Epithelial cell of esophagus (primary cell): ENCODE results near the gene SPAM1.
A peak's percentile ranks its signal among the peaks of the same experiment; 100 is the strongest.
"Not testable (repeated sequence)": the region's sequence is repeated elsewhere in the genome, so short reads cannot be mapped to it uniquely, and the experiment has no call there.

Experiments
- DNase-seq: peaks from one replicate; pipeline ENCODE4 v3.0.0; 2010; ENCODE audit warnings: low read depth
- H3K4me3 ChIP-seq: 2 replicates; pipeline ENCODE4 v1.5.1; 2011; ENCODE audit warnings: mild to moderate bottlenecking, low read length, control low read depth
- TF ChIP-seq, protein P1 (sequence below): IDR thresholded peaks from 2 replicates; pipeline ENCODE4 v1.5.1; 2011; ENCODE audit warnings: low read depth, mild to moderate bottlenecking, low read length, control low read depth, inconsistent platforms; ENCODE audit not compliant: insufficient read depth; ENCODE audit errors: missing control alignments

The SPAM1 gene

DNA sequence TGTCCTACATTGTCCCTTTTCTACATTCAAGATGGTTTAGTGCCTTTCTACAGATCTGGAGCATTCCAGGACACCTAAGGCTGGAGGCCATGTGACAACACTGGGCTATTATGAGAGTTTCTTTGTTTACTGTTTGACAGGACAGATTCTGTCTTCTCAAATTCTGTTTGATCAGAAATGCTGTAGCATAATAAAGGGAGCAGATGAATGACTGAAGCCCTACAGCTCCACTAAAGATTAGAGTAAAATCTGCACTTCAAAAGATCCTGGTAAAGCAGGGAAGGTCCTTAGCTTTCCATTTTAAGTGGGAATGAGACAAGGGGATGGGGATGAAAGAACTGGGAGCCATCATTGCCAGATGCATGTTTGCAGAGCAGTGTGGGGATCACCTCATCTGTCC is 69.4 kb downstream of the SPAM1 start:
- no peak overlapping the region for H3K4me3 ChIP-seq
- no peak for DNase-seq
- TF ChIP-seq, protein P1, sequence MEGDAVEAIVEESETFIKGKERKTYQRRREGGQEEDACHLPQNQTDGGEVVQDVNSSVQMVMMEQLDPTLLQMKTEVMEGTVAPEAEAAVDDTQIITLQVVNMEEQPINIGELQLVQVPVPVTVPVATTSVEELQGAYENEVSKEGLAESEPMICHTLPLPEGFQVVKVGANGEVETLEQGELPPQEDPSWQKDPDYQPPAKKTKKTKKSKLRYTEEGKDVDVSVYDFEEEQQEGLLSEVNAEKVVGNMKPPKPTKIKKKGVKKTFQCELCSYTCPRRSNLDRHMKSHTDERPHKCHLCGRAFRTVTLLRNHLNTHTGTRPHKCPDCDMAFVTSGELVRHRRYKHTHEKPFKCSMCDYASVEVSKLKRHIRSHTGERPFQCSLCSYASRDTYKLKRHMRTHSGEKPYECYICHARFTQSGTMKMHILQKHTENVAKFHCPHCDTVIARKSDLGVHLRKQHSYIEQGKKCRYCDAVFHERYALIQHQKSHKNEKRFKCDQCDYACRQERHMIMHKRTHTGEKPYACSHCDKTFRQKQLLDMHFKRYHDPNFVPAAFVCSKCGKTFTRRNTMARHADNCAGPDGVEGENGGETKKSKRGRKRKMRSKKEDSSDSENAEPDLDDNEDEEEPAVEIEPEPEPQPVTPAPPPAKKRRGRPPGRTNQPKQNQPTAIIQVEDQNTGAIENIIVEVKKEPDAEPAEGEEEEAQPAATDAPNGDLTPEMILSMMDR: no peak

- TF ChIP-seq, protein P1: no peak
- DNase-seq: no peak
These were observed 70.7 kb downstream of the SPAM1 start for GRCh38 chr7:123995617-123996326.

DNA sequence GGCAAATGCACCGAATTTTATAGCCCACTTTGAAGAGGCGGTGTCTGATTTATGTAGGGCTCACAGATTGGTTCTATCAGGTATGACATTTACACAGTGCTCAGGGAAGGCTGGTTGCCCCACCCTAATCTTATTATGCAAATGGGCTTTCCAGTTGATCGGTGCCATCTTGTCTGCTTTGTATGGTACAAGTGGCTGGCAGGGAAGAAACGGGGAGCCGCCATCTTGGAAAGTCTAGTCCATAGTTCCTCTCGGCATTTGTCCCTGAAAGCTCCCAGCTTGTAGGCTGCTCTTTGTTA is 71.2 kb downstream of the SPAM1 start:
- DNase-seq: no peak
- TF ChIP-seq, protein P1: no peak
- H3K4me3 ChIP-seq: no peak overlapping the region

More at GRCh38 chr7:123995617-123996326, 70.7 kb downstream of the SPAM1 start:
- H3K4me3 ChIP-seq: no peak overlapping the region

GRCh38 chr7:123998921-123999320 is 73.9 kb downstream of the SPAM1 start:
- no peak for DNase-seq
- TF ChIP-seq, protein P1: no peak
- H3K4me3 ChIP-seq: no peak overlapping the region

DNA sequence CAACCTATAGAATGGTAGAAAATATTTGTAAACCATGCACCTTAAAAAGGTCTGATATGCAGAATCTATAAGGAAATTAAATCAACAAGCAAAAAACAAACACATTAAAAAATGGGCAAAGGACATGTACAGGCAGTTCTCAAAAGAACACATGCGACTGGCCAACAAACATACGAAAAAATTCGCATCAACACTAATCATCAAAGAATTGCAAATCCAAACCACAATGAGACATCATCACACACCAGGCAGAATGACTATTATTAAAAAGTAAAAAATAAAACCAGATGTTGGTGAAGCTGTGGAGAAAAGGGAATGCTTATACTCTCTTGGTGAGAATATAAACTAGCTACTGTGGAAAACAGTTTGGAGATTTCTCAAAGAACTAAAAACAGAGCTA is 74.7 kb downstream of the SPAM1 start:
- H3K4me3 ChIP-seq: no peak overlapping the region
- TF ChIP-seq, protein P1: no peak
- DNase-seq: peak; percentile 62

DNA sequence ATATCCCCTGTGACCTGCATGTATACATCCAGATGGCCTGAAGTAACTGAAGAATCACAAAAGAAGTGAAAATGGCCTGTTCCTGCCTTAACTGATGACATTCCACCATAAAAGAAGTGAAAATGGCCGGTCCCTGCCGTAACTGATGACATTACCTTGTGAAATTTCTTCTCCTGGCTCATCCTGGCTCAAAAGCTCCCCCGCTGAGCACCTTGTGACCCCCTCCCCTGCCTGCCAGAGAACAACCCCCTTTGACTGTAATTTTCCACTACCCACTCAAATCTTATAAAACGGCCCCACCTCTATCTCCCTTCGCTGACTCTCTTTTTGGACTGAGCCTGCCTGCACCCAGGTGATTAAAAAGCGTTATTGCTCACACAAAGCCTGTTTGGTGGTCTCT is 83.3 kb downstream of the SPAM1 start:
- not testable (repeated sequence) for DNase-seq

GRCh38 chr7:124009321-124009720 is 84.3 kb downstream of the SPAM1 start:
- no peak for DNase-seq
- no peak overlapping the region for H3K4me3 ChIP-seq
- TF ChIP-seq, protein P1: no peak

More for the DNA sequence above, 83.3 kb downstream of the SPAM1 start:
- H3K4me3 ChIP-seq: not testable (repeated sequence)
